Activated naive CD8-positive, alpha-beta T cell treated with anti-CD3 and anti-CD28 coated beads for 36 hours (primary cell): ENCODE measurements around the gene OR2V1. TPM values are rescaled to one million over a fixed set of nuclear protein-coding genes. Genes with fewer than 3 reads are reported as not detected.
"Not testable (repeated sequence)": the region's sequence is repeated elsewhere in the genome, so short reads cannot be mapped to it uniquely, and the experiment has no call there.

Source experiments
- DNase-seq: peaks from one replicate; pipeline ENCODE4 v3.0.0; 2021
- H3K27ac Mint-ChIP-seq: one replicate; pipeline ENCODE4 v1.8.0; 2022; ENCODE audit warnings: mild to moderate bottlenecking, moderate library complexity, mixed read lengths
- H3K27me3 Mint-ChIP-seq: one replicate; pipeline ENCODE4 v1.8.0; 2022; ENCODE audit warnings: mild to moderate bottlenecking, mixed read lengths
- H3K36me3 Mint-ChIP-seq: one replicate; pipeline ENCODE4 v1.8.0; 2021; ENCODE audit warnings: mild to moderate bottlenecking, mixed read lengths
- H3K4me1 Mint-ChIP-seq: one replicate; pipeline ENCODE4 v1.8.0; 2021; ENCODE audit warnings: mixed read lengths
- H3K4me3 Mint-ChIP-seq: one replicate; pipeline ENCODE4 v1.8.0; 2022; ENCODE audit warnings: mild to moderate bottlenecking, moderate library complexity, mixed read lengths
- H3K9me3 Mint-ChIP-seq: one replicate; pipeline ENCODE4 v1.8.0; 2022; ENCODE audit warnings: mixed read lengths
- total RNA-seq, 2 experiments: library from RNA; stranded (reverse); gene quantifications; one replicate each; pipeline ENCODE4 v1.2.3, GENCODE V29; 2021

The OR2V1 gene, protein sequence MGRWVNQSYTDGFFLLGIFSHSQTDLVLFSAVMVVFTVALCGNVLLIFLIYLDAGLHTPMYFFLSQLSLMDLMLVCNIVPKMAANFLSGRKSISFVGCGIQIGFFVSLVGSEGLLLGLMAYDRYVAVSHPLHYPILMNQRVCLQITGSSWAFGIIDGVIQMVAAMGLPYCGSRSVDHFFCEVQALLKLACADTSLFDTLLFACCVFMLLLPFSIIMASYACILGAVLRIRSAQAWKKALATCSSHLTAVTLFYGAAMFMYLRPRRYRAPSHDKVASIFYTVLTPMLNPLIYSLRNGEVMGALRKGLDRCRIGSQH
- not detected for total RNA-seq

DNA sequence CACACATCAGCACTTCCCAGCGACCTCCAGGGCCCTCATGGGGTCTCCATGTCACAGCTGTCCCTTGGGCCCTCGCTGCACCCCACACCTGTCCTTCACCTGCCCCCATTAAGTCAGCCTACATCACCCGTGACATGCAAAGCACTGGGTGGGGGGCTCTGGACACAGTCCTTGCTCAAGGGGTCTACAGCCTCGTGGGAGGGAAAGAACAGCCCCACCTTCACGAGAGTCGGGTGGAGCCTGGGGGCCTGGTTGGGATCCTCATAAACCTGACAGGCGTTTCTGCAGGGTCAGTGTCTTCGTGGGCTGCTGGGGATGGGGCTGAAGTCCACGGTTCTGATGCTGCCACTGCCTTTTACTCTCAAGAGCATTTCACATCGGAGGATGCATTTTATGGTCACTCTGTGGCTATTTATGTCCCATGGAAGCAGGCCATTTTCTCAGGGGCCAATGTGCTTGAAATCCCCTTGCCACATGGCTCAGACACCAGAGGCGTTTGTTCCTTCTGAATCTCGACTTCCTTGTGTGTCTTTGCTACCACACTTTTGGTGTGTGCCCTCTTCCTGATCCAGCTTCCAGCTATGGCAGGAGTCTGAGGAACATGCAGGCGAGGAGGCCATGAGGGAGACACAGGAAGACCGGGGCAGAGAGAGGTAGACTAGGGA, at the start of gene OR2V1:
Gene OR2V1, minus strand, starts transcription at position 338 of the 665 bp plus-strand sequence. CDS start 5,865 bp downstream, outside the sequence.
- H3K27ac Mint-ChIP-seq = no peak within 1 kb of the TSS
- no peaks in the 10 kb centered on the region for H3K4me1 Mint-ChIP-seq
- H3K27me3 Mint-ChIP-seq = peaks cover 51% of the 10 kb centered on the region
- no peak for DNase-seq
- H3K4me3 Mint-ChIP-seq = no peak within 1 kb of the TSS
- H3K9me3 Mint-ChIP-seq = no peaks in the 10 kb centered on the region
- no peaks in the 10 kb centered on the region for H3K36me3 Mint-ChIP-seq

DNA sequence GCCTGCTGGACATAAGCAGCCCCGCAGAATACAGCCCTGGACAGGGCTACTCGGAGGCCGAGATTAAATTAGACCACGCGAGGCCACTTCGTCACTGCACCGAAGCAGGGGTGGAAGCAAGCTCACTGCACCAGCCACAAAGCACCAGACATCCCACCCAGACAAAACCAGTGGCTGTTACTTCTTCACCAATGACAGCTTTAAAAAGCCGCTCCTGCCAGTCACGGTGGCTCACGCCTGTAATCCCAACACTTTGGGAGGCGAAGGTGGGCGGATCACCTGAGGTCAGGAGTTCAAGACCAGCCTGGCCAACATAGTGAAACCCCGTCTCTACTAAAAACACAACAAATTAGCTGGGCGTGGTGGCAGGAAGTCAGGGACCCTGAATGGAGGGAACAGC, 46.6 kb upstream of the OR2V1 start:
- Mint-ChIP-seq H3K27me3 (peaks cover 31% of the 10 kb centered on the region), H3K4me1 (peaks cover 29% of the 10 kb centered on the region)
- not testable (repeated sequence) for H3K9me3 Mint-ChIP-seq, H3K36me3 Mint-ChIP-seq, H3K27ac Mint-ChIP-seq, H3K4me3 Mint-ChIP-seq, DNase-seq

DNA sequence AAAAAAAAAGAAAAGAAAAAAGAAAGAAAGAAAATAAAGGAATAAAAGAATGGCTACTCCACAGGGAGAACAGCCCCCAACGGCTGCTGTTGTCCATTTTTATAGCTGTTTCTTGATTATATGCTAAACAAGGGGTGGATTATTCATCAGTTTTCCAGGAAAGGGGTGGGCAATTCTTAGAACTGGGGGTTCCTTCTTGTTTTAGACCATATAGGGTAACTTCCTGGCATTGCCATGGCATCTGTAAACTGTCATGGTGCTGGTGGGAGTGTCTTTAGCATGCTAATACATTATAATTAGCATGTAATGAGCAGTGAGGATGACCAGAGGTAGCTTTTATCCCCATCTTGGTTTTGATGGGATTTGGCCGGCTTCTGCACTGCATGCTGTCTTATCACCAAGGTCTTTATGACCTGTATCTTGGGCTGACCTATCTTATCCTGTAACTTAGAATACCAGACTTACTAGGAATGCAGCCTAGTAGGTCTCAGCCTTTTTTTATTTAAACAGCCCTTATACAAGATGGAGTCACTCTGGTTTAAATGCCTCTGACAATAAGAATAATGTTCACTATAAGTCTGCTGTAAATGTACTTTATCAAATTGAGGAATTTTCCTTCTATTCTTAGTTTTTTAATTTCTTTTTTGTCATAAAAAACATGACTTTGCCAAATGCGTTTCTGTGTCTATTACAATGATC, 45.4 kb upstream of the OR2V1 start:
- DNase-seq = no peak
- Mint-ChIP-seq H3K9me3 (no peaks in the 10 kb centered on the region), H3K27ac (no peak overlapping the region), H3K4me1 (peaks cover 30% of the 10 kb centered on the region), H3K36me3 (peaks cover 2% of the 10 kb centered on the region), H3K27me3 (peaks cover 30% of the 10 kb centered on the region), H3K4me3 (no peak overlapping the region)

DNA sequence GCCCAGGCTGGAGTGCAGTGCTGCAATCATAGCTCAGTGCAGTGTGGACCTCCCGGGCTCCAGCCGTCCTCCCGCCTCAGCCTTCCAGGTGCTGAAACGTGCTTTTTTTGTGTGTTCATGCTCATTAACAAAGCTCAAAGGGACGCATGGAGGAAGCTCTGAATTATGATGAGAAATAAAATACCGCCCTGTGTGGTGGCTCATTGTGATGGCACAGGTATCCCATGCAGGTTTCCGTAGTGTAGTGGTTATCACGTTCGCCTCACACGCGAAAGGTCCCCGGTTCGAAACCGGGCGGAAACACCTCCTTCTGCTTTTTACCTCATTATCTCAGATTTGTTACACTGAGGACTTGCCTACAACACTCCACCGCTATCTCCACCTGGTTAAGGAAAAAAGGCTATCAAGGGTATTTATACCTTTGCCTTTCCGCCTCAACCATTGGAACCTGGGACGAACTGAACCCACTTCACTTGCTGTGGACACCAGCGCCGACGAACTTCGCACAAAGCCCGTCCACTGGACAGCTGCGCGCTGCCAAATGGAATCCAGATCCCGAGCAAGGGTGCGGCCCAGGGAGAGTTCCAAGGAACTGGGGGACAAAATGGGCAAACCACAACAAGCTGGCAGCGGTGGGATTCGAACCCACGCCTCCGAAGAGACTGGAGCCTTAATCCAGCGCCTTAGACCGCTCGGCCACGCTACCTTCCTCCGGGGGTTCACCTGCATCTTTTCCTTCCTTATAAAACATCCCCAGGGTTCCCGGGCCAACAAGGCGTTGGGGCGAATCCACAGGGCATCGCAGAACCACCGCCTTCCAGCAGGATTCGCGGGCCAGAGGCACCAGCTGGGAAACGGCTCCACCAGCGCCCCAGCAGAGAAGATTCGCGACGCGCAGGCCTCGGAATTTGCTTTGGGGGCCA, 42.7 kb upstream of the OR2V1 start:
- DNase-seq = peak; percentile 75
- peak overlapping the region; percentile 99 for H3K27ac Mint-ChIP-seq
- peaks cover 56% of the 10 kb centered on the region for H3K27me3 Mint-ChIP-seq
- peak overlapping the region; percentile 96 for H3K4me3 Mint-ChIP-seq
- H3K36me3 Mint-ChIP-seq = peaks cover 9% of the 10 kb centered on the region
- peaks cover 3% of the 10 kb centered on the region for H3K9me3 Mint-ChIP-seq
- peaks cover 57% of the 10 kb centered on the region for H3K4me1 Mint-ChIP-seq

DNA sequence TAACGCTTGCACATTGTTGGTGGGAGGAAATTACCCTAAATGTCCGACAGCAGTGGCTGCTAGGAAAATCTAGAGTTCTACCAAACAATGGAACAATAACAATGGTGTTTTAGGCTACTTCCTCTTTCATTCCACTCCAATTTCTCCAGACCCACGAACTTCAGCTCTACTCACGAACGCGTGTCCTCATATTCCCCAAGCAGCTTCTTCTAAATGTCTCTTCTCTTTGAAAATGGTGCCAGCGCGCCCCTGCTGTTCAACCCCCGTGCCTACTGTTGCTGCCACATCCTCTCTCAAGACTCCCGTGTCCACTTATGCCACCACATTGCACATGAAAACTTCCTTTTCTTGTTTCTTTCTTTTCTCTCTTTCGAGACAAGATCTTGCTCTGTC, 42.1 kb upstream of the OR2V1 start:
- H3K27me3 Mint-ChIP-seq = peaks cover 60% of the 10 kb centered on the region
- no peak for DNase-seq
- peaks cover 60% of the 10 kb centered on the region for H3K4me1 Mint-ChIP-seq
- peaks cover 3% of the 10 kb centered on the region for H3K9me3 Mint-ChIP-seq
- peak overlapping the region; percentile 96 for H3K4me3 Mint-ChIP-seq
- peaks cover 9% of the 10 kb centered on the region for H3K36me3 Mint-ChIP-seq
- peak overlapping the region; percentile 99 for H3K27ac Mint-ChIP-seq

DNA sequence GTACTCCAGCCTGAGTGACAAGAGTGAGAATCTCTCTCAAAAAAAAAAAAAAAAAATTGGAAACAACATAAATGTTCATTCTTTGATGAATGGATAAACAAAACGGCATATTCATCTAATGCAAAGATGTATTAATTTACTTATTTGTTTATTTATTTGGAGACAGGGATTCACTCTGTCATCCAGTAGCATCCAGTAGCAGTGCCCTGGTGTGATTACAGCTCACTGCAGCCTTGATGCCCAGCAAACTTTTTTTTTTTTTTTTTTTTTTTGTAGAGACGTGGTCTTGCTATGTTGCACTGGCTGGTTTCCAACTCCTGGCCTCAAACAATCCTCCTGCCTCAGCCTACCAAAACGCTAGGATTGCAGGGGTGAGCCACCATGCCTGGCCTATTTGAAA, 40.8 kb upstream of the OR2V1 start:
- Mint-ChIP-seq H3K4me3 (peak overlapping the region; percentile 96), H3K27me3 (peaks cover 63% of the 10 kb centered on the region)

DNA sequence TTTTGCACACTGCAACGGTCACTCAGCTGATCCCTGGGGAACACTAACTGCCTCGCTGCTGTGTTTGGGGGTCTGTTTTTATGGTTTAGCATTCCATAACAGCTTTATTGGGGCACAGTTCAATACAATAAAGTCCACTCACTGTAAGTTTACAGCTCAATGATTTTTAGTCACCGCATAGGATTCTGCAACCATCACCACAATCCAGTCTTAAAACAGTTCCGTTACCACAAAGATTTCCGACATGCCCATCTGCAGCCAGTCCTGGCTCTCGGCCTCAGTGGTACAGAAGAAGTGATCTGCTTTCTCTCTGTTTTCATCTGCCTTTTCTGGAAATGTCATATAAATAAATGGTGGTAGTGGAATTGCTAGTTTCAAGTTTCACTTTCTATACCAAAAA, 40.0 kb upstream of the OR2V1 start:
- H3K36me3 Mint-ChIP-seq = peaks cover 11% of the 10 kb centered on the region
- H3K4me1 Mint-ChIP-seq = peaks cover 75% of the 10 kb centered on the region
- H3K9me3 Mint-ChIP-seq = peaks cover 6% of the 10 kb centered on the region
- DNase-seq = no peak
- peak overlapping the region; percentile 20 for H3K27ac Mint-ChIP-seq
- peak overlapping the region; percentile 5 for H3K4me3 Mint-ChIP-seq
- peaks cover 64% of the 10 kb centered on the region for H3K27me3 Mint-ChIP-seq

More for the DNA sequence above, 40.8 kb upstream of the OR2V1 start:
- Mint-ChIP-seq H3K4me1 (peaks cover 67% of the 10 kb centered on the region), H3K36me3 (peaks cover 9% of the 10 kb centered on the region), H3K27ac (no peak overlapping the region), H3K9me3 (peaks cover 6% of the 10 kb centered on the region)
- no peak for DNase-seq

DNA sequence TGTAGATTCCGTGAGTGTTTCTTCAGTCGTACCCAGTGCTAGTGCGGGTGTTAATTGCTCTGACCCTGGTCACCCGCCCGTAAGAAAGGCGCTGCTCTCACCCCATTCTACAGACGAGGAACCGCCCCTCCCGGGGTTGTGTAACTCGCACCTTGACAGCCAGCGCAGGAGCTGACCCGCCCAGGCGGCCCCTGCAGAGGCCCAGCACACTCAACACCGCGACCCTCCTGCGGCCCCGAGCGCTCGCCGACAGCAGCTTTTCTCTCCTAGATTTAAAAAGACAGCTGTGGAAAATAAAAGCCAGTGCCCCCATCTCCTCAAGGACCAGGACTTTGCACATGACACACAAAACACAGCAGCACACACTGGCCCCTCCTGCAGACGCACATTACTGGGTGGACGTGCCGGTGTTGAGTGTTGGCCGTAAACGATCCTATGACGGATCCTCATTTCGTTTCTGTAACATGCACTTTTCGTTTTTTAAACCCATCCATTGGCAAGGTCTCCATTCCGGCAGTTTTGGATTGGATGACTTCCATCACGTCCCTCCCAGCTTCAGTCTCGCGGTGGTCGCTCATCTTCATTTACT, 39.4 kb upstream of the OR2V1 start:
- H3K36me3 Mint-ChIP-seq = peaks cover 11% of the 10 kb centered on the region
- DNase-seq = no peak
- peak overlapping the region; percentile 73 for H3K27ac Mint-ChIP-seq
- peaks cover 69% of the 10 kb centered on the region for H3K27me3 Mint-ChIP-seq
- H3K9me3 Mint-ChIP-seq = peaks cover 6% of the 10 kb centered on the region
- H3K4me3 Mint-ChIP-seq = peak overlapping the region; percentile 65
- H3K4me1 Mint-ChIP-seq = peaks cover 80% of the 10 kb centered on the region

DNA sequence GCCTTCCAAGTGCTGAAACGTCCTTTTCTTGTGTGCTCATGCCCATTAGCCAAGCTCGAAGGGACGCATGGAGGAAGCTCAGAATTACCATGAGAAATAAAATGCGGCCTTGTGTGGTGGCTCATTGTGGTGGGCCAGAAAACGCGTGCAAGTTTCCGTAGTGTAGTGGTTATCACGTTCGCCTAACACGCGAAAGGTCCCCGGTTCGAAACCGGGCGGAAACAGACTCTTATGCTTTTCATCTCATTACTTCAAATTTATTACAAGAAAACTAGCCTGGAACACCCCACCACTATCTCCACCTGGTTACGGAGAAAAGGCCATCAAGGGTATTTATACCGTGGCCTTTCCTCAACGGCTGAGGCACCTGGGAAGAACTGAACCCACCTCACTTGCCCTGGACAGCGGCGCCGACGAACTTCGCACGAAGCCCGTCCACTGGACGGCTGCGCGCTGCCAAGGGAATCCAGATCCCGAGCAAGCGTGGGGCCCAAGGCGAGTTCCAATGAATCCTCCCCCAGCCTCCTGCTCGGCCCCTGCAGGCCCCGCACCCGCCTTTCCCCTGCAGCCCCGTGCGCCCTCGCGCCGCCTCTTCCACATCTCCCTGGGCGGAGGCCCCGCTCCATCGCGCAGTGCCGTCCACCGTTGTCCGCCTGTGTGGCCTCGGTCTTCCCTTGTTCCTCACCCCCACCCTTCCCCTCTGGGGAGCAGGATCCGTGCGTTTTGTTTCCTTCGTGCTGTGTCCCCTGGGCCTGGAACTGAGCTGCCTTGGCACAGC, 38.7 kb upstream of the OR2V1 start:
- peak; percentile 81 for DNase-seq
- not testable (repeated sequence) for H3K9me3 Mint-ChIP-seq
- H3K36me3 Mint-ChIP-seq = peaks cover 11% of the 10 kb centered on the region
- H3K27ac Mint-ChIP-seq = peak overlapping the region; percentile 73
- H3K27me3 Mint-ChIP-seq = peaks cover 72% of the 10 kb centered on the region
- peaks cover 83% of the 10 kb centered on the region for H3K4me1 Mint-ChIP-seq
- H3K4me3 Mint-ChIP-seq = peak overlapping the region; percentile 65

DNA sequence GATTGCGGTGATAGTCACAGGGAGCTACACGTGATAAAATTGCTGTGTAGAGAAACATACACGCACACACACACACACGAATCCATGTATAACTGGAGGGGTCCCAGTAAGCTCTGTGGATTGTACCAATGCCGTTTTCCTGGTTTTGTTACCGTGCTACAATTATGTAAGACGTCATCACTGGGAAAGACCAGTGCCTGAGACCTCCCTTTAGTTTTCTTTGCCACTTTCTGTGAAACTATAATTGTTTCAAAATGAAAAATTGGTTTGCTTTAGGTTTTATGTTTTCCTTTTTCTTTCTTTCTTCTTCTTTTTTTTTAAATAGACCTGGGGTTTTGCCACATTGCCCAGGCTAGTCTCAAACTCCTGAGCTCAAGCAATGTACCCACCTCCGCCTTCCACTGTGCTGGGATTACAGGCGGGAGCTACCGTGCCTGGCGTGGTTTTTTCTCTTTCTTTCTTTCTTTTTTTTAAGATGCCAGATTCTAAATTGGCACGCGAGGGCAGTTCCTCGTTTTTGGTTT, 37.7 kb upstream of the OR2V1 start:
- H3K4me1 Mint-ChIP-seq = peaks cover 82% of the 10 kb centered on the region
- H3K27me3 Mint-ChIP-seq = peaks cover 69% of the 10 kb centered on the region
- H3K4me3 Mint-ChIP-seq = peak overlapping the region; percentile 63
- peaks cover 13% of the 10 kb centered on the region for H3K36me3 Mint-ChIP-seq
- peaks cover 8% of the 10 kb centered on the region for H3K9me3 Mint-ChIP-seq
- no peak for DNase-seq
- peak overlapping the region; percentile 73 for H3K27ac Mint-ChIP-seq

DNA sequence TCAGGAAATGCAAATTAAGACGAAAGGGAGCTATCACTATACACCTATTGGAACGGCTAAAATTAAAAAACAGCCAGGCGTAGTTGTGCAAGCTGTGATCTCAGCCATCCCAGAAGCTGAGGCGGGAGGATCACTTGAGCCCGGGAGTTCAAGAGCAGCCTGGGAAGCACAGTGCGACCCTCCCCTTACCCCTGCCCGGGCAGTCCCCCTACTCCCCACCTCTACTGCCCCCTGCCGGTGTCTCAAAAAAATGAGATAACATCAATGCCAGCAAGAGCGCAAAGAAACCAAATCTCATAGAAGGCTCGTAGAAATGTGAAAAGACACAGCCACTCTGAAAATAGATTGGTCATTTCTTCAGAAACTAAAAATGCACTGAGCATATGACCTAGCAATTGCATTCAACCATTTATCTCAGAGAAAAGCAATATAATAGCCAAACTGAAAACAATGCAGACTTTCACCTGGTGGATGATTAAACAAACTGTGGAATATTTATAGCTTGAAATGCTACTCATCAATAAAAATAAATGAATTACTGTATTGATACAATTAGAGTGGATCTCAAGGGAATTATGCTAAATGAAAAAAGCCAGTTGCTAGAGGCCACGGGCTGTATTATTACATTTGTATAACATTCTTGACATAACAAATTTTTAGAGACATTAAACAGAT, 37.0 kb upstream of the OR2V1 start:
- Mint-ChIP-seq H3K4me1 (peaks cover 81% of the 10 kb centered on the region), H3K36me3 (peaks cover 12% of the 10 kb centered on the region), H3K9me3 (peaks cover 9% of the 10 kb centered on the region), H3K27me3 (peaks cover 66% of the 10 kb centered on the region), H3K4me3 (peak overlapping the region; percentile 34), H3K27ac (no peak overlapping the region)
- peak; percentile 36 for DNase-seq

DNA sequence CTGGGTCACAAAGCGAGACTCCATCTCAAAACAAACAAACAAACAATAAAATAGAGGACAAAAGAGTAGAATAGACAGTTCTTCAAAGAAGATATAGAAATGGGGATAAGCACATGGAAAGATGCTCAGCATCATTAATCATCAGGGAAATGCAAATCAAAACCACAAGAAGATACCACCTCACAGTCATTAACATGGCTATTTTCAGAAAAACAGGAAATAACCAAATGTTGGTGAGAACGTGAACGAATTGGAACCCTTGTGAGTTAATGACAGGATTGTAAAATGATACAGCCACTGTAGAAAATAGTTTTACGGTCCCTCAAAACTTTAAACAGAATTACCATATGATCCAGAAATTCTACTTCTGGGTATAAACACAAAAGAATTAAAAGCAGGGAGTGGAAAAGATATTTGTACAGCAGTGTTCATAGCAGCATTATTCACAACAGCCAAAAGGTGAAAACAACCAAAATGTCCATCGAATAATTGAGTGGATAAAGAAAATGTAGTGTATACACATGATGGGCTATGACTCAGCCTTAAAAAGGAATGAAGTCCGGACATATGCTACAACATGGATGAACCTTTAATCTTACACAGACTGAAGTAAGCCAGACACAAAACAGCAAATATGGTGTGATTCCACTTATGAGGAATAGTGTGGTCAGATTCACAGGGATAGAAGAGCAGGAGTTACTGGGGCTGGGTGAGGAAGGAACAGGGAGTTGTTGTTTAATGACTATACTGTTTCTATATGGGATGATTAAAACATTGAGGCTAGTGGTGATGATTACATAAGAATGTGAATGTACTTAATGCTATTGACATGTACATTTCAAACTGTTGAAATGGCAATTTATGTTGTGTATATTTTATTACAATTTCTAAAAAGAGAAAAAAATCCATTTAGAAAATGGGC, 36.1 kb upstream of the OR2V1 start:
- Mint-ChIP-seq H3K4me1 (peaks cover 79% of the 10 kb centered on the region), H3K36me3 (peaks cover 11% of the 10 kb centered on the region), H3K27ac (peak overlapping the region; percentile 86), H3K27me3 (peaks cover 59% of the 10 kb centered on the region), H3K9me3 (peaks cover 9% of the 10 kb centered on the region), H3K4me3 (peak overlapping the region; percentile 33)
- no peak for DNase-seq
